HEK293 (cell line): ENCODE data around the gene NTN5.

ENCODE experiments used
- CTCF ChIP-seq: fragments of 450-650 bp; formaldehyde crosslinking; IDR thresholded peaks from 2 replicates; pipeline ENCODE4 v1.5.1; 2016; ENCODE audit warnings: missing biosample characterization, missing genetic modification characterization
- ZFHX2 ChIP-seq: fragments of 450-650 bp; formaldehyde crosslinking; conservative IDR thresholded peaks from 2 replicates; pipeline ENCODE4 v1.5.1; 2016; ENCODE audit warnings: missing biosample characterization, missing genetic modification characterization
- ZNF776 ChIP-seq: fragments of 450-650 bp; formaldehyde crosslinking; IDR thresholded peaks from 2 replicates; pipeline ENCODE4 v1.5.0; 2017; ENCODE audit warnings: missing biosample characterization, missing genetic modification characterization, borderline replicate concordance
- ZXDB ChIP-seq: fragments of 450-650 bp; formaldehyde crosslinking; IDR thresholded peaks from 2 replicates; pipeline ENCODE4 v1.5.1; 2016; ENCODE audit warnings: missing biosample characterization, missing genetic modification characterization
- TF ChIP-seq, protein P1 (sequence below): fragments of 450-650 bp; formaldehyde crosslinking; optimal IDR thresholded peaks from 2 replicates; pipeline ENCODE3; 2016; ENCODE audit warnings: missing biosample characterization, mild to moderate bottlenecking, missing genetic modification characterization
- TF ChIP-seq, protein P2 (sequence below): fragments of 450-650 bp; formaldehyde crosslinking; IDR thresholded peaks from 2 replicates; pipeline ENCODE4 v1.5.1; 2016; ENCODE audit warnings: missing biosample characterization, missing genetic modification characterization

GRCh38 chr19:48659768-48660167 lies 13.0 kb downstream of the NTN5 start:
- TF ChIP-seq CTCF (tag by site-specific recombination) (no peak), ZXDB (tag by site-specific recombination) (no peak), ZFHX2 (no peak), ZNF776 (no peak)
- TF ChIP-seq, protein P1, sequence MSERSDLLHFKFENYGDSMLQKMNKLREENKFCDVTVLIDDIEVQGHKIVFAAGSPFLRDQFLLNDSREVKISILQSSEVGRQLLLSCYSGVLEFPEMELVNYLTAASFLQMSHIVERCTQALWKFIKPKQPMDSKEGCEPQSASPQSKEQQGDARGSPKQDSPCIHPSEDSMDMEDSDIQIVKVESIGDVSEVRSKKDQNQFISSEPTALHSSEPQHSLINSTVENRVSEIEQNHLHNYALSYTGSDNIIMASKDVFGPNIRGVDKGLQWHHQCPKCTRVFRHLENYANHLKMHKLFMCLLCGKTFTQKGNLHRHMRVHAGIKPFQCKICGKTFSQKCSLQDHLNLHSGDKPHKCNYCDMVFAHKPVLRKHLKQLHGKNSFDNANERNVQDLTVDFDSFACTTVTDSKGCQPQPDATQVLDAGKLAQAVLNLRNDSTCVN: no peak
- TF ChIP-seq, protein P2, sequence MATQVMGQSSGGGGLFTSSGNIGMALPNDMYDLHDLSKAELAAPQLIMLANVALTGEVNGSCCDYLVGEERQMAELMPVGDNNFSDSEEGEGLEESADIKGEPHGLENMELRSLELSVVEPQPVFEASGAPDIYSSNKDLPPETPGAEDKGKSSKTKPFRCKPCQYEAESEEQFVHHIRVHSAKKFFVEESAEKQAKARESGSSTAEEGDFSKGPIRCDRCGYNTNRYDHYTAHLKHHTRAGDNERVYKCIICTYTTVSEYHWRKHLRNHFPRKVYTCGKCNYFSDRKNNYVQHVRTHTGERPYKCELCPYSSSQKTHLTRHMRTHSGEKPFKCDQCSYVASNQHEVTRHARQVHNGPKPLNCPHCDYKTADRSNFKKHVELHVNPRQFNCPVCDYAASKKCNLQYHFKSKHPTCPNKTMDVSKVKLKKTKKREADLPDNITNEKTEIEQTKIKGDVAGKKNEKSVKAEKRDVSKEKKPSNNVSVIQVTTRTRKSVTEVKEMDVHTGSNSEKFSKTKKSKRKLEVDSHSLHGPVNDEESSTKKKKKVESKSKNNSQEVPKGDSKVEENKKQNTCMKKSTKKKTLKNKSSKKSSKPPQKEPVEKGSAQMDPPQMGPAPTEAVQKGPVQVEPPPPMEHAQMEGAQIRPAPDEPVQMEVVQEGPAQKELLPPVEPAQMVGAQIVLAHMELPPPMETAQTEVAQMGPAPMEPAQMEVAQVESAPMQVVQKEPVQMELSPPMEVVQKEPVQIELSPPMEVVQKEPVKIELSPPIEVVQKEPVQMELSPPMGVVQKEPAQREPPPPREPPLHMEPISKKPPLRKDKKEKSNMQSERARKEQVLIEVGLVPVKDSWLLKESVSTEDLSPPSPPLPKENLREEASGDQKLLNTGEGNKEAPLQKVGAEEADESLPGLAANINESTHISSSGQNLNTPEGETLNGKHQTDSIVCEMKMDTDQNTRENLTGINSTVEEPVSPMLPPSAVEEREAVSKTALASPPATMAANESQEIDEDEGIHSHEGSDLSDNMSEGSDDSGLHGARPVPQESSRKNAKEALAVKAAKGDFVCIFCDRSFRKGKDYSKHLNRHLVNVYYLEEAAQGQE (tag by site-specific recombination): no peak
